ENCODE results near the gene MOV10L1.

DNA sequence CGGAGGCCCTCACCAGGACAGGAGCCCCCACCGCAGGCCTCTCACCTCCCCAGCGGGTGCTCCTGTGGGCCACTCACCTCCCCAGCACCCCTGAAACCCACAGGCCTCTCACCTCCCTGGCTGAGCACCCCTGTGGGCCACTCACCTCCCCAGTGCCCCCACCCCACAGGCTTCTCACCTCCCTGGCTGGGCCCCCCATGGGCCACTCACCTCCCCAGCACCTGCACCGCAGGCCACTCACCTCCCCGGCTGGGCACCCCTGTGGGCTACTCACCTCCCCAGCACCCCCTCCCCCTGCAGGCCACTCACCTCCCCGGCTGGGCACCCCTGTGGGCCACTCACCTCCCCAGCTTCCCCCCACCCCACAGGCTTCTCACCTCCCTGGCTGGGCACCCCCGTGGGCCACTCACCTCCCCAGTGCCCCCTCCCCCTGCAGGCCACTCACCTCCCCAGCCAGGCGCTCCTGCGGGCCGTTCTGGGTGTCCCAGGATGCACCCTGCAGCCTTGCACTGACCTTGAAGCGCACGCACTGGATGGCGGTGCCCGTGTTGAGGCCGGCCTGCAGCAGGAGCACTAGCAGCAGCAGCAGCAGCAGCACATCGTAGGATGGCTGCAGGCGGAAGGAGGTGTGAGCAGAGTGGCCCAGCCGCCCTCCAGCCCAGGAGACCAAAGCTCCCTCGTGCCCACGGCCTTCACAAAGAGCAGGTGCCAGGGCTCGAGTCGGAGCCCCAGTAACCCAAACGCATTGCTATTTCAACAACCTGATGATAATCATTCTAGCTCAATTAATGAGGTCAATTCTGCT is 26.0 kb upstream of the MOV10L1 start:
- TF ChIP-seq, protein P1, sequence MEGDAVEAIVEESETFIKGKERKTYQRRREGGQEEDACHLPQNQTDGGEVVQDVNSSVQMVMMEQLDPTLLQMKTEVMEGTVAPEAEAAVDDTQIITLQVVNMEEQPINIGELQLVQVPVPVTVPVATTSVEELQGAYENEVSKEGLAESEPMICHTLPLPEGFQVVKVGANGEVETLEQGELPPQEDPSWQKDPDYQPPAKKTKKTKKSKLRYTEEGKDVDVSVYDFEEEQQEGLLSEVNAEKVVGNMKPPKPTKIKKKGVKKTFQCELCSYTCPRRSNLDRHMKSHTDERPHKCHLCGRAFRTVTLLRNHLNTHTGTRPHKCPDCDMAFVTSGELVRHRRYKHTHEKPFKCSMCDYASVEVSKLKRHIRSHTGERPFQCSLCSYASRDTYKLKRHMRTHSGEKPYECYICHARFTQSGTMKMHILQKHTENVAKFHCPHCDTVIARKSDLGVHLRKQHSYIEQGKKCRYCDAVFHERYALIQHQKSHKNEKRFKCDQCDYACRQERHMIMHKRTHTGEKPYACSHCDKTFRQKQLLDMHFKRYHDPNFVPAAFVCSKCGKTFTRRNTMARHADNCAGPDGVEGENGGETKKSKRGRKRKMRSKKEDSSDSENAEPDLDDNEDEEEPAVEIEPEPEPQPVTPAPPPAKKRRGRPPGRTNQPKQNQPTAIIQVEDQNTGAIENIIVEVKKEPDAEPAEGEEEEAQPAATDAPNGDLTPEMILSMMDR (IDR thresholded peaks at IDR 0.05; ENCODE audit: low read depth, low read length): no peak
- TF ChIP-seq MYC (IDR thresholded peaks at IDR 0.05; ENCODE audit: low read depth, low read length): no peak
- TF ChIP-seq, protein P2, sequence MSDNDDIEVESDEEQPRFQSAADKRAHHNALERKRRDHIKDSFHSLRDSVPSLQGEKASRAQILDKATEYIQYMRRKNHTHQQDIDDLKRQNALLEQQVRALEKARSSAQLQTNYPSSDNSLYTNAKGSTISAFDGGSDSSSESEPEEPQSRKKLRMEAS (IDR thresholded peaks at IDR 0.05; ENCODE audit: low read depth, low read length): no peak
- no peak for TF ChIP-seq POLR2A (IDR thresholded peaks at IDR 0.05; ENCODE audit: extremely low read depth, insufficient read length)
